ENCODE data around the gene PPP1R9B.

GRCh38 chr17:50108556-50108955 is 41.9 kb downstream of the PPP1R9B start:
- TF ChIP-seq, protein P1, sequence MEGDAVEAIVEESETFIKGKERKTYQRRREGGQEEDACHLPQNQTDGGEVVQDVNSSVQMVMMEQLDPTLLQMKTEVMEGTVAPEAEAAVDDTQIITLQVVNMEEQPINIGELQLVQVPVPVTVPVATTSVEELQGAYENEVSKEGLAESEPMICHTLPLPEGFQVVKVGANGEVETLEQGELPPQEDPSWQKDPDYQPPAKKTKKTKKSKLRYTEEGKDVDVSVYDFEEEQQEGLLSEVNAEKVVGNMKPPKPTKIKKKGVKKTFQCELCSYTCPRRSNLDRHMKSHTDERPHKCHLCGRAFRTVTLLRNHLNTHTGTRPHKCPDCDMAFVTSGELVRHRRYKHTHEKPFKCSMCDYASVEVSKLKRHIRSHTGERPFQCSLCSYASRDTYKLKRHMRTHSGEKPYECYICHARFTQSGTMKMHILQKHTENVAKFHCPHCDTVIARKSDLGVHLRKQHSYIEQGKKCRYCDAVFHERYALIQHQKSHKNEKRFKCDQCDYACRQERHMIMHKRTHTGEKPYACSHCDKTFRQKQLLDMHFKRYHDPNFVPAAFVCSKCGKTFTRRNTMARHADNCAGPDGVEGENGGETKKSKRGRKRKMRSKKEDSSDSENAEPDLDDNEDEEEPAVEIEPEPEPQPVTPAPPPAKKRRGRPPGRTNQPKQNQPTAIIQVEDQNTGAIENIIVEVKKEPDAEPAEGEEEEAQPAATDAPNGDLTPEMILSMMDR (IDR thresholded peaks at IDR 0.05), result no peak
- no peak for TF ChIP-seq POLR2A (IDR thresholded peaks at IDR 0.05)
